ENCODE measurements around the gene IBA57.
"Not testable (repeated sequence)": the region's sequence is repeated elsewhere in the genome, so short reads cannot be mapped to it uniquely, and the experiment has no call there.

GRCh38 chr1:228173528-228174481 is 8.2 kb downstream of the IBA57 start:
- not testable (repeated sequence) for TF ChIP-seq POLR2A, POLR2AphosphoS5 (IDR thresholded peaks at IDR 0.05; ENCODE audit: low read depth, low read length)

Measured in GM12891 (cell line).